Measurements from ENCODE around the gene KRTAP12-2.

Gene KRTAP12-2

GRCh38 chr21:44626673-44627143 is 40.0 kb downstream of the KRTAP12-2 start, which contains the start of gene KRTAP10-9:
Gene KRTAP10-9 (plus strand): TSS chr21:44627093. CDS start chr21:44627172, 79 bp downstream.
- DNase-seq: no peak

DNA sequence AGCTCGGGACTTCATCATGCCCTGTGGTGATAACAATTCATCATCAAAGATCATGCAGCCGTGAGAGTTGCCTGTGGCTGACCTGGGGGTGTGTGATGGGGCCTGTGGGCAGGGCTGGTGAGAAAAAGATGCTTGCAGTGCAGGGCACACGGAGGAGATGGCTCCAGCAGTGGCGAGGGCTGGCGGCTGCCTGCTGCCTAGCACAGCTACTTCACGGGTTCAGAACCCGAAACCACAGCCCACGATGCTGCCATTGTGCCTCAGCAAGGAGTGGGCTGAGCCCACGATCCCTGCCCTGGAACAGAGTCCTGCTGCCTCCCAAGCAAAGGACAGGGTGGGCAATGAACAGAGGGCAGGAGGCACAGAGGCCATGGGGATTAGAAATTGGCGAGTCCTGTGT is 40.5 kb downstream of the KRTAP12-2 start:
- DNase-seq: no peak

GRCh38 chr21:44625756-44626155 is 41.0 kb downstream of the KRTAP12-2 start:
- no peak for DNase-seq

GRCh38 chr21:44623575-44623974 is 43.2 kb downstream of the KRTAP12-2 start:
- DNase-seq: no peak

DNA sequence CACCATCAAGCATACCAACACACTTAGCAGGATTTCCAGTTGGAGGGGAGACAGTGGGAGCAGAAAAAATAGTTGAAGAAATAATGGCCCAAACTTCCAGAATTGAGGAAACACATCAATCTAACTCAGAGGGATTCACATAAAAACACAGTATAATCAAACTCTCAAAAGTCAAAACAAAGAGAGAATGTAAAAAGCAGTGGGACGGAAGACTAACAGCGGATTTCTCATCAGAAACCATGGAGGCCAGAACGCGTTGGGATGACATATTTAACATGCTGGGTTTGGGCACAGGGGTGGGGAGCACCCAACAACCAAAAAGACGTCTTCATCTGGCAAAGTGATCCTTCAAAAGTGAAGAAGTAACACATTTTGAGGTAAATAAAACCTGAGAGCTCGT is 46.8 kb downstream of the KRTAP12-2 start:
- no peak for DNase-seq

DNA sequence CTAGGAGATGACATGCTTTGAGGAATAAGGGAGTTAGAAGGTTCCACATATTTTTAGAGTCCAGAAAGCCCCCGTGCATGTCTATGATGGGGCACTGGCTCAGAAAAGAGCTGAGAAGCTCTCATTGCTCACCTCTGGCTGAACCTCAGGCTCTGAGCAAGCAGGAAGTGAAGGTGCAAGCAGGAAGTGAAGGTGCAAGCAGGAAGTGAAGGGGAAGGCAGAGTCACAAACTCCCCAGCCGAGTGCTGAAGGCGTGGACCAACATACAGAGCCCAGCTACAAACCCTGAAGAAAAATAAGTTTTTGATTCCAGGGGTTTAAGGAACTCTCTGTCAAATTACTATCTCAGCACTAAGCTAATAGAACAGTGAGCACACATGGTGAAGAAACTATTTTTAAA is 47.8 kb downstream of the KRTAP12-2 start:
- DNase-seq: no peak

GRCh38 chr21:44618504-44618903 is 48.2 kb downstream of the KRTAP12-2 start:
- DNase-seq: no peak

- DNase-seq: no peak
Observed at GRCh38 chr21:44617071-44617501, 49.6 kb downstream of the KRTAP12-2 start.

- no peak for DNase-seq
Observed at GRCh38 chr21:44616591-44616926, 50.2 kb downstream of the KRTAP12-2 start.
